GM12874 (cell line): ENCODE measurements around the gene DYNC1I1.

ENCODE experiments used
- CTCF ChIP-seq: IDR thresholded peaks from 2 replicates; pipeline ENCODE4 v1.5.1; 2011; ENCODE audit warnings: low read depth, mild to moderate bottlenecking, control low read depth, low read length, moderate library complexity; ENCODE audit not compliant: insufficient read depth

The DYNC1I1 gene

GRCh38 chr7:96080027-96080426, 307.7 kb downstream of the DYNC1I1 start:
- no peak for TF ChIP-seq CTCF

GRCh38 chr7:96084881-96085553, 312.7 kb downstream of the DYNC1I1 start:
- TF ChIP-seq CTCF: no peak

- no peak for TF ChIP-seq CTCF
Measured at GRCh38 chr7:96085953-96086352, 313.6 kb downstream of the DYNC1I1 start.

GRCh38 chr7:96088579-96088978, 316.2 kb downstream of the DYNC1I1 start:
- no peak for TF ChIP-seq CTCF

- no peak for TF ChIP-seq CTCF
Measured at GRCh38 chr7:96089511-96089910, 317.2 kb downstream of the DYNC1I1 start.

- no peak for TF ChIP-seq CTCF
Measured at GRCh38 chr7:96090756-96091155, 318.4 kb downstream of the DYNC1I1 start.

GRCh38 chr7:96093435-96093834, 321.1 kb downstream of the DYNC1I1 start:
- TF ChIP-seq CTCF: no peak
